HEK293 (cell line): Measurements from ENCODE around the gene SLC25A13.
"Not testable (repeated sequence)": the region's sequence is repeated elsewhere in the genome, so short reads cannot be mapped to it uniquely, and the experiment has no call there.

Experiments
- CTCF ChIA-PET: fragments of 350-600 bp; formaldehyde crosslinking; extraction: SDS; loops from one replicate; lab custom pipeline; 2021; ENCODE audit warnings: antibody characterized with exemption; lab: Yijun Ruan, JAX
- POLR2A ChIA-PET: fragments of 300-600 bp; formaldehyde crosslinking; extraction: SDS; loops from one replicate; lab custom pipeline; 2020; ENCODE audit warnings: antibody characterized with exemption, inconsistent platforms; lab: Yijun Ruan, JAX
- H3K27ac ChIP-seq: fragments of 200-500 bp; sonication (Bioruptor generic); 2 replicates; pipeline ENCODE4 v1.5.1; 2014; ENCODE audit warnings: low read depth, low read length, control low read depth, inconsistent platforms; ENCODE audit errors: extremely low read depth
- H3K36me3 ChIP-seq, 2 experiments: fragments of 200-500 bp in 1 of 2; sonication (Bioruptor generic) in 1 of 2; 1 replicate in 1 of 2; 2 replicates in 1 of 2; pipeline ENCODE4 v1.5.1; 2014 to 2017; ENCODE audit warnings: inconsistent platforms in 2 of 2, low read length in 2 of 2; ENCODE audit not compliant: control insufficient read depth in 2 of 2, insufficient read depth in 1 of 2
- H3K4me1 ChIP-seq: fragments of 200-500 bp; sonication (Bioruptor generic); 2 replicates; pipeline ENCODE4 v1.5.1; 2014; ENCODE audit warnings: mild to moderate bottlenecking, low read length, inconsistent platforms; ENCODE audit not compliant: control insufficient read depth, insufficient read depth
- H3K4me3 ChIP-seq: 2 replicates; pipeline ENCODE4 v1.5.1; 2011; ENCODE audit warnings: low read depth, mild to moderate bottlenecking, control low read depth, low read length, moderate library complexity
- H3K9me3 ChIP-seq: fragments of 200-500 bp; sonication (Bioruptor generic); 2 replicates; pipeline ENCODE4 v1.5.1; 2014; ENCODE audit warnings: low read depth, low read length, inconsistent platforms; ENCODE audit not compliant: control insufficient read depth, insufficient read depth
- GFI1B ChIP-seq: fragments of 450-650 bp; formaldehyde crosslinking; IDR thresholded peaks from 2 replicates; pipeline ENCODE4 v1.5.1; 2016; ENCODE audit warnings: missing biosample characterization, missing genetic modification characterization
- PRDM1 ChIP-seq: fragments of 450-650 bp; formaldehyde crosslinking; IDR thresholded peaks from 2 replicates; pipeline ENCODE4; 2016; ENCODE audit warnings: missing biosample characterization, missing genetic modification characterization
- ZBTB26 ChIP-seq: fragments of 450-650 bp; formaldehyde crosslinking; optimal IDR thresholded peaks from 2 replicates; pipeline ENCODE3; 2016; ENCODE audit warnings: missing biosample characterization, mild to moderate bottlenecking, missing genetic modification characterization
- ZIC2 ChIP-seq: fragments of 450-650 bp; formaldehyde crosslinking; IDR thresholded peaks from 2 replicates; pipeline ENCODE4 v1.5.1; 2016; ENCODE audit warnings: missing biosample characterization, missing genetic modification characterization
- ZNF280C ChIP-seq: fragments of 450-650 bp; formaldehyde crosslinking; IDR thresholded peaks from 2 replicates; pipeline ENCODE4 v1.5.1; 2016; ENCODE audit warnings: missing biosample characterization, missing genetic modification characterization
- ZNF302 ChIP-seq: fragments of 450-650 bp; formaldehyde crosslinking; IDR thresholded peaks from 2 replicates; pipeline ENCODE4 v1.5.1; 2016; ENCODE audit warnings: missing biosample characterization, missing genetic modification characterization, low read depth
- ZNF324 ChIP-seq: fragments of 450-650 bp; formaldehyde crosslinking; IDR thresholded peaks from 2 replicates; pipeline ENCODE4 v1.5.1; 2016; ENCODE audit warnings: missing biosample characterization, missing genetic modification characterization
- ZNF394 ChIP-seq: fragments of 450-650 bp; formaldehyde crosslinking; IDR thresholded peaks from 2 replicates; pipeline ENCODE4 v1.5.1; 2016; ENCODE audit warnings: missing biosample characterization, missing genetic modification characterization, mild to moderate bottlenecking, moderate library complexity, borderline replicate concordance
- ZNF530 ChIP-seq: fragments of 450-650 bp; formaldehyde crosslinking; IDR thresholded peaks from 2 replicates; pipeline ENCODE4 v1.5.1; 2016; ENCODE audit warnings: low read depth, missing biosample characterization, missing genetic modification characterization
- ZNF610 ChIP-seq: fragments of 450-650 bp; formaldehyde crosslinking; IDR thresholded peaks from 2 replicates; pipeline ENCODE4 v1.5.1; 2016; ENCODE audit warnings: missing biosample characterization, missing genetic modification characterization, borderline replicate concordance
- ZNF658 ChIP-seq: fragments of 450-650 bp; formaldehyde crosslinking; IDR thresholded peaks from 2 replicates; pipeline ENCODE4; 2016; ENCODE audit warnings: missing biosample characterization, missing genetic modification characterization
- ZNF76 ChIP-seq: fragments of 450-650 bp; formaldehyde crosslinking; IDR thresholded peaks from 2 replicates; pipeline ENCODE4; 2016; ENCODE audit warnings: low read depth, missing biosample characterization, missing genetic modification characterization, borderline replicate concordance
- ZXDB ChIP-seq: fragments of 450-650 bp; formaldehyde crosslinking; IDR thresholded peaks from 2 replicates; pipeline ENCODE4 v1.5.1; 2016; ENCODE audit warnings: missing biosample characterization, missing genetic modification characterization
- TF ChIP-seq, protein P1 (sequence below): fragments of 450-650 bp; IDR thresholded peaks from 2 replicates; pipeline ENCODE4 v1.5.1; 2018; ENCODE audit warnings: missing biosample characterization, mild to moderate bottlenecking, missing genetic modification characterization
- TF ChIP-seq, protein P2 (sequence below): fragments of 450-650 bp; formaldehyde crosslinking; IDR thresholded peaks from 2 replicates; pipeline ENCODE4 v1.5.1; 2016; ENCODE audit warnings: missing biosample characterization, missing genetic modification characterization
- TF ChIP-seq, protein P3 (sequence below): fragments of 450-650 bp; formaldehyde crosslinking; IDR thresholded peaks from 2 replicates; pipeline ENCODE4 v1.5.1; 2016; ENCODE audit warnings: missing biosample characterization, missing genetic modification characterization

SLC25A13 gene

GRCh38 chr7:96328016-96328415 lies 6.1 kb upstream of the SLC25A13 start:
- CTCF ChIA-PET: interaction anchor here (0.7 kb wide), 1 partner anchor 19 kb away, joined by 3 read pairs; no protein-coding TSS in a partner anchor
- Histone ChIP-seq H3K9me3 (no peaks in the 10 kb centered on the region), H3K27ac (no peak overlapping the region), H3K4me1 (0 out of 2 replicates have a peak, but pooled peaks cover 2% of the 10 kb centered on the region), H3K36me3 (no peaks in the 10 kb centered on the region), H3K4me3 (no peak overlapping the region)
- TF ChIP-seq, protein P1, sequence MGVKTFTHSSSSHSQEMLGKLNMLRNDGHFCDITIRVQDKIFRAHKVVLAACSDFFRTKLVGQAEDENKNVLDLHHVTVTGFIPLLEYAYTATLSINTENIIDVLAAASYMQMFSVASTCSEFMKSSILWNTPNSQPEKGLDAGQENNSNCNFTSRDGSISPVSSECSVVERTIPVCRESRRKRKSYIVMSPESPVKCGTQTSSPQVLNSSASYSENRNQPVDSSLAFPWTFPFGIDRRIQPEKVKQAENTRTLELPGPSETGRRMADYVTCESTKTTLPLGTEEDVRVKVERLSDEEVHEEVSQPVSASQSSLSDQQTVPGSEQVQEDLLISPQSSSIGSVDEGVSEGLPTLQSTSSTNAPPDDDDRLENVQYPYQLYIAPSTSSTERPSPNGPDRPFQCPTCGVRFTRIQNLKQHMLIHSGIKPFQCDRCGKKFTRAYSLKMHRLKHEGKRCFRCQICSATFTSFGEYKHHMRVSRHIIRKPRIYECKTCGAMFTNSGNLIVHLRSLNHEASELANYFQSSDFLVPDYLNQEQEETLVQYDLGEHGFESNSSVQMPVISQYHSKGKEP (tag by site-specific recombination): no peak
- peak; percentile 27; the same call in 1 of the 2 replicates for TF ChIP-seq PRDM1 (tag by site-specific recombination)
- POLR2A ChIA-PET: no interaction called here

GRCh38 chr7:96327429-96327828 lies 5.5 kb upstream of the SLC25A13 start:
- Histone ChIP-seq H3K9me3 (no peaks in the 10 kb centered on the region), H3K4me3 (no peak overlapping the region), H3K36me3 (no peaks in the 10 kb centered on the region), H3K27ac (no peak overlapping the region), H3K4me1 (0 out of 2 replicates have a peak, but pooled peaks cover 2% of the 10 kb centered on the region)
- ChIA-PET CTCF (interaction anchor here (0.6 kb wide), 1 partner anchor 29 kb away, joined by 3 read pairs; no protein-coding TSS in a partner anchor), POLR2A (no interaction called here)
- no peak for TF ChIP-seq ZNF658 (tag by site-specific recombination)
- TF ChIP-seq GFI1B (tag by site-specific recombination): no peak
- TF ChIP-seq ZBTB26 (tag by site-specific recombination): no peak
- TF ChIP-seq, protein P2, sequence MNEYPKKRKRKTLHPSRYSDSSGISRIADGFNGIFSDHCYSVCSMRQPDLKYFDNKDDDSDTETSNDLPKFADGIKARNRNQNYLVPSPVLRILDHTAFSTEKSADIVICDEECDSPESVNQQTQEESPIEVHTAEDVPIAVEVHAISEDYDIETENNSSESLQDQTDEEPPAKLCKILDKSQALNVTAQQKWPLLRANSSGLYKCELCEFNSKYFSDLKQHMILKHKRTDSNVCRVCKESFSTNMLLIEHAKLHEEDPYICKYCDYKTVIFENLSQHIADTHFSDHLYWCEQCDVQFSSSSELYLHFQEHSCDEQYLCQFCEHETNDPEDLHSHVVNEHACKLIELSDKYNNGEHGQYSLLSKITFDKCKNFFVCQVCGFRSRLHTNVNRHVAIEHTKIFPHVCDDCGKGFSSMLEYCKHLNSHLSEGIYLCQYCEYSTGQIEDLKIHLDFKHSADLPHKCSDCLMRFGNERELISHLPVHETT (tag by site-specific recombination): no peak
- TF ChIP-seq, protein P3, sequence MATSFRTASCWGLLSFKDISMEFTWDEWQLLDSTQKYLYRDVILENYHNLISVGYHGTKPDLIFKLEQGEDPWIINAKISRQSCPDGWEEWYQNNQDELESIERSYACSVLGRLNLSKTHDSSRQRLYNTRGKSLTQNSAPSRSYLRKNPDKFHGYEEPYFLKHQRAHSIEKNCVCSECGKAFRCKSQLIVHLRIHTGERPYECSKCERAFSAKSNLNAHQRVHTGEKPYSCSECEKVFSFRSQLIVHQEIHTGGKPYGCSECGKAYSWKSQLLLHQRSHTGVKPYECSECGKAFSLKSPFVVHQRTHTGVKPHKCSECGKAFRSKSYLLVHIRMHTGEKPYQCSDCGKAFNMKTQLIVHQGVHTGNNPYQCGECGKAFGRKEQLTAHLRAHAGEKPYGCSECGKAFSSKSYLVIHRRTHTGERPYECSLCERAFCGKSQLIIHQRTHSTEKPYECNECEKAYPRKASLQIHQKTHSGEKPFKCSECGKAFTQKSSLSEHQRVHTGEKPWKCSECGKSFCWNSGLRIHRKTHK (tag by site-specific recombination): no peak
- TF ChIP-seq ZNF530 (tag by site-specific recombination): no peak
- no peak for TF ChIP-seq ZIC2 (tag by site-specific recombination)
- no peak for TF ChIP-seq ZNF76 (tag by site-specific recombination)
- no peak for TF ChIP-seq ZNF302 (tag by site-specific recombination)
- TF ChIP-seq ZNF610 (tag by site-specific recombination): no peak
- no peak for TF ChIP-seq ZXDB
- no peak for TF ChIP-seq ZNF394 (tag by site-specific recombination)
- no peak for TF ChIP-seq ZNF324
- TF ChIP-seq ZNF280C (tag by site-specific recombination): no peak

- H3K9me3 ChIP-seq, H3K27ac ChIP-seq, H3K4me3 ChIP-seq, H3K36me3 ChIP-seq, CTCF ChIA-PET, POLR2A ChIA-PET, H3K4me1 ChIP-seq: not testable (repeated sequence)
Observed at GRCh38 chr7:96326752-96327151, 4.9 kb upstream of the SLC25A13 start.
